GM03348 (cell line): ENCODE data around the gene IL10RA.
"Not testable (repeated sequence)": the region's sequence is repeated elsewhere in the genome, so short reads cannot be mapped to it uniquely, and the experiment has no call there.

ENCODE experiments used
- DNase-seq: peaks from one replicate; pipeline ENCODE4 v3.0.0; 2012; ENCODE audit warnings: low spot score

Gene IL10RA

GRCh38 chr11:117961896-117962295 is 24.3 kb upstream of the IL10RA start:
- no peak for DNase-seq

GRCh38 chr11:117962826-117963225 is 23.4 kb upstream of the IL10RA start:
- DNase-seq: no peak

DNA sequence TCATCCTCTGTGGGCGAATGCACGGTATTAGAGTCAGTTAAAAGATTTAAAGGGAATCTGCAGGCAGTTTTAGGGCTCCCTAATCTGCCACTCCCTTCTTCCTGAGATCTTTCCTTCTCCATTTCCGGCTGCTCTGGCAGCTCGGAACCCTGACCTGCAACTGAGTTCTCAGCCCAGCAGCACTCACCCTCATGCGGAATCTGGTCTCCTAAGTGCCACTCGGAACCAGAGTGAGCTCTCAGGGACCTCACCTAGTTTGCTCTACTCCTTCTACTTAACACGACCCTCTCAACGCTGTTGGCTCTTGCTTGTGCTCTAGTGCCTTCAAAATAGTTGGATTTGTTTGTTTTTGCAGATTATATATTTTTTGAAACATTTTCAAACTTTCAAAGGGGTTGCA is 19.3 kb upstream of the IL10RA start:
- no peak for DNase-seq

- no peak for DNase-seq
Measured at GRCh38 chr11:117969160-117969991, 16.8 kb upstream of the IL10RA start.

GRCh38 chr11:117970400-117971024 is 15.7 kb upstream of the IL10RA start:
- DNase-seq: no peak

DNA sequence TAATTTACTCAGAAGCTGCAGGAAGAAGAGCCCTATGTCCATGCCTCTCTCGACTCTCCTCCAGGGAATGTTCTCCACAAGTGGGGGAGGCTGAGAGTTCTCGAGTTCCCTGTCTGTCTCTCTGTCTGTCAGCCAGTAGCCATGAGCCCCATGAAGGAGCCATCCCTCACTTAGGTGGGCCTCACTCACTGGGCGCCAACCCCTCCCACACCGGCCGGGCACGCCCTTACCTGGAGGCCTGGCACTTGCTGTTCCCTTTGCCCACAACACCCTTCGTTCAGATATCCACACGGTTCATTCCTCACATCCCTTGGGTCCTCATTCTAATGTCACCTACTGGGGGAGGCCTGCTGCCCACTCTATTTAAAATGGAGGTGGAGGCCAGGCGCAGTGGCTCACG is 14.2 kb upstream of the IL10RA start:
- DNase-seq: no peak

GRCh38 chr11:117972629-117973502 is 13.3 kb upstream of the IL10RA start:
- DNase-seq: no peak

GRCh38 chr11:117973503-117973860 is 12.7 kb upstream of the IL10RA start:
- DNase-seq: no peak

GRCh38 chr11:117976445-117976844 is 9.7 kb upstream of the IL10RA start:
- no peak for DNase-seq

- no peak for DNase-seq
Measured at GRCh38 chr11:117977029-117977428, 9.2 kb upstream of the IL10RA start.

GRCh38 chr11:117977612-117978264 is 8.5 kb upstream of the IL10RA start:
- not testable (repeated sequence) for DNase-seq

GRCh38 chr11:117978291-117978910 is 7.8 kb upstream of the IL10RA start:
- DNase-seq: not testable (repeated sequence)

DNA sequence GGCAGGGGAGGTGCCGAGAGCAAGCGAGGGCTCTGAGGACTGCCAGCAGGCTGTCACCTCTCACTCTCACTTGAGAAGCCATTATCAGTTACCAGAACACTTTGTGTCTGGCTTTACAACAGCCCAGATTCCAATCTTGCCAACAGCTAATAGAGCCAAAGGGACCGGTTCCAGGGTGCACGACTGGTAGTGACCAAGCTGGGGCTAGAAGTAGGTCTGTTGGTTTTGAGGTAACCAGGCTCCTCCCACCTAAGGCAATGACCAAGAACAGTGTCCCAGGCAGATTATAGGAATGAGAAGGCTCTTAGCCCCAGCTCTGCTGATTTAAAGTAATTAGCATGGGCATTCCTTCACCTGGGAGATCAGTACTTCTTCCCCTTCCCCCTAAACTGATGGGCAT is 7.2 kb upstream of the IL10RA start:
- DNase-seq: no peak

- DNase-seq: no peak
Measured at GRCh38 chr11:117979481-117980211, 6.5 kb upstream of the IL10RA start.

DNA sequence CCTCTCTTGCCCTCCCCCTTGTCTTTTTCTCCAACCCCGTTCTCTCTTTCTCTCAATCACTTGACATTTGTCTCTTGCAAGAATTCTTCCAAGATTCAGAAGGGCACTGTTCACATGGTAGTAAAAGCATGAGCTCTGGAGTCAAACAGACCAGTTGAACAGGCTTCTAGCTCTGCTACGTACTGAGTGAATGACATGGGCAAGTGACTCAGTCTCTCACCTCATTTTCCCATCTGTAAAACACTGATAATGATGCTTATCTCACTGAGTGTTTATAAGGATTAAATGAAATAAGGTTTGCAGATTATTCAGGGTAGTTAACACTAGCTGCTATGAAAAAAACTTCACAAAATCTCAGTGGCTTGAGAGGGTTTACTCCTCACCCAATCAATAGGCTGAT is 5.9 kb upstream of the IL10RA start:
- DNase-seq: no peak

DNA sequence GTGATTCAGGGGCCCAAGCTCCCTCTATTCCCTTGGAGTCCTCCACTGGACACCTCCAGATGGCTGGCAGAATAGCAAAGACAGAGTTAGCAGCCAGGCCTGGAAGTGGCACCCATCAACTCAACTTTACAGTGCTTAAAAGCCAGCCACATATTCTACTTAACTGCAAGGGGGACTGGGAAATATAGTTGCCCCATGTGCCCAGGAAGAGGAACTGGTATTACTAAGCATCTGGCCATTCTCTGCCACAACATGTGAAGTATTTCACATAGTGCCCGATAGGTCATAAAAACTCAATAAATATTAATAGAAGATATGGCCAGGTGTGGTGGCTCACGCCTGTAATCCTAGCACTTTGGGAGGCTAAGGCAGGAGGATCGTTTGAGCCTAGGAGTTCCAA is 5.5 kb upstream of the IL10RA start:
- DNase-seq: no peak

DNA sequence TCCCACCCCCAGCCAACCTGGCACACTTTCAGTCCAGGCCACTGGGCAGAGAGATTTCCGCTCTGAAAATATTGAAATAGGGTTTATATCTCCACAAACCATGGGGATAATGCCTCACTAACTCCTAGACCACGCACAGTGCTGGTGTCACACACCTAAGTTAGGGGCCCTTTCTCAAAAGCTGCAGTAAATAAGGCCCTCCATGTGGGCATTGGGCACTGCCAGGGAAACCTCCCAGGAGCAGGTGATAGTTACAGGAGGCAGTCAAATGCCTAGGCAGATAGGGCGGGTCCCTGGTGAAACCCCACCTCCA is 3.1 kb upstream of the IL10RA start:
- DNase-seq: no peak

GRCh38 chr11:117984476-117984875 is 1.7 kb upstream of the IL10RA start:
- DNase-seq: no peak

DNA sequence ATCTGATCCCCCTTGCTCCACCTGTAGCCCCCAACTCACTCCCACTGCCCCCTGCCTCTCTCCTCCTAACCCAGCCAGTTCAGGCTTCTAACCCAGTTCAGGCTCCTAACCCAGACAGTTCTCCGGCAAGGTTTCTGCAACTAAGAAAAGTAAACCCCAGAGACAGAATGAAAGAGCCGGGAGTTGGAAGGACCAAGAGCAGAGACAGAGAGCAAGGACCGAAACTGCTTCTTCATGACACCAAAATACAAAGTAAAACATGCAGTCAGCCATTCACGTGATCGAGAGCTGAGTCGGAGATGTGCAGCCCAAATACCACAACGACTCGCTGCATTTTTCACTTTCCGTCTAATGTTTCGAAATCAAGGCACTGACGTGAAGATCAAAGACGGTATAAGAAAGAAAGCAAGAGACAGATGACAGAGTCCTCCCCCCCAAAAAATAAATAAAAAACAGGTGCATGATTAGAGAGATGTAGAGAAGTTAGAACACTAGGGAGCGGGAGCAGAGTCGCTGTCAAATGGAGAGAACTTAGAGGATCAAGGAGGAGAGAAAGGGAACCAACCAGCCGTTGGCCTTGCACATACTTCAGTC is 884 bp downstream of the IL10RA start:
- no peak for DNase-seq

DNA sequence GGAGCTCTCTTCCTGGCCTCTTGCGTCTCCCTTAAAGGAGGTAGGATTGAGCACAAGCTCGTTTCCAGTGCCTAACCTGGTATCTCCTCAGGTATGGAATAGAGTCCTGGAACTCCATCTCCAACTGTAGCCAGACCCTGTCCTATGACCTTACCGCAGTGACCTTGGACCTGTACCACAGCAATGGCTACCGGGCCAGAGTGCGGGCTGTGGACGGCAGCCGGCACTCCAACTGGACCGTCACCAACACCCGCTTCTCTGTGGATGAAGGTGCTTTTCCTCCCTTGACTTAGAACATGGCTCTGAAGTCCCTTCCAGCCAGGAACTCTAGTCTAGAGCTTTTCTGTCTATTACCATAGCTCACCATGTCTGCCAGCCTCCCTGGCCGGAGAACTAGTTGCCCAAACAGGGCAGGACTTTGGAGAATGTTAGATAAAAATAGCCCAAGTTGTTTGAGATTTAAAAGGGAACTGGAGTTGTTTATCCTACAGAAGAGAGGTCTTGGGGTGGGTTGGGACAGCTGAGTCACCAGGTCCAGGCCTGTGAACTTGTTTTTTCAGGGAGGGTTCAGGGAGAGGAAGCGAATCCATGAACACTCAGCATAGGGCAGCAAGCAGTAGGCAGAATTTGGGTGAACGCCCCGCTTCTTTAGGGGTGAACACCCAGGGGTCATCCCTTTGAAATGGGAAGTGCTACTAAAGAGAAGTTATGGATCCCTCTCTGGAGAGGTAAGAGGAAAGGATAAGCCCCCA is 3.3 kb downstream of the IL10RA start:
- DNase-seq: no peak
